Body of pancreas (tissue), 4 donors: ENCODE data around the gene NCOR2. TPM values are rescaled to one million over a fixed set of nuclear protein-coding genes. Genes with fewer than 3 reads are reported as not detected.

Experiments
- ATAC-seq: fragments of 150-250 bp; one replicate; pipeline ENCODE4 v1.9.1; 2016
- DNase-seq, 4 donors: peaks; one replicate each; pipeline ENCODE4 v3.0.0-alpha.2; 2019
- H3K27ac ChIP-seq, 4 donors: fragments of 200-600 bp; sonication (generic); 1 replicate in 3 of 4; 2 replicates in 1 of 4; pipeline versions ENCODE4 v1.5.1 to v1.6.1; 2016 to 2019; ENCODE audit warnings: mild to moderate bottlenecking in 1 of 4, mixed read lengths in 1 of 4, moderate library complexity in 1 of 4
- H3K27me3 ChIP-seq, 2 donors: fragments of 200-600 bp; sonication (generic); one replicate each; pipeline ENCODE4 v1.6.0; 2016; ENCODE audit warnings: mild to moderate bottlenecking in 1 of 2
- H3K36me3 ChIP-seq, 2 donors: fragments of 200-600 bp; sonication (generic); replicated peaks in 1 of 2; 2 replicates each; pipeline ENCODE4 v1.5.1; 2016; ENCODE audit warnings: low read depth in 2 of 2; ENCODE audit not compliant: insufficient read depth in 1 of 2
- H3K4me1 ChIP-seq: fragments of 200-600 bp; sonication (generic); one replicate; pipeline ENCODE4 v1.6.0; 2016
- H3K4me3 ChIP-seq, 2 donors: fragments of 200-600 bp; sonication (generic); 1 replicate in 1 of 2; 2 replicates in 1 of 2; pipeline ENCODE4 v1.5.1; 2016 to 2019
- H3K9me3 ChIP-seq, 3 donors: fragments of 200-600 bp; sonication (generic); 1 replicate in 2 of 3; 2 replicates in 1 of 3; pipeline ENCODE4 v1.5.1; 2016
- POLR2A ChIP-seq, 3 donors: fragments of 450-650 bp; IDR thresholded peaks; one replicate each; pipeline ENCODE4 v1.6.1; 2016; ENCODE audit warnings: antibody characterized with exemption in 3 of 3, mild to moderate bottlenecking in 2 of 3
- WGBS, 2 donors: methylation state at CpG; one replicate each; pipeline ENCODE4 v1.1.5; 2017; 5-methylcytosine and 5-hydroxymethylcytosine counted together
- intact Hi-C: fragments of 100-400 bp; cut with DNase I; formaldehyde crosslinking; loops from one replicate; pipeline ENCODE4 v1.15.1; 2023
- total RNA-seq, 2 donors: library from RNA; depleted of rRNA; stranded (reverse); fragments of >200 nt; gene quantifications; one replicate each; pipeline ENCODE4 v1.1.0, GENCODE V29; 2016
- TF ChIP-seq, protein P1 (sequence below), 7 experiments: fragments of 450-650 bp in 4 of 7; fragments of 200-600 bp in 3 of 7; sonication (generic) in 3 of 7; IDR thresholded peaks; one replicate each; pipeline ENCODE4 v1.5.1; 2016 to 2019; ENCODE audit warnings: antibody characterized with exemption in 7 of 7

Gene NCOR2
- total RNA-seq, 2 donors from 2014 or later = 53.7 to 397 TPM

DNA sequence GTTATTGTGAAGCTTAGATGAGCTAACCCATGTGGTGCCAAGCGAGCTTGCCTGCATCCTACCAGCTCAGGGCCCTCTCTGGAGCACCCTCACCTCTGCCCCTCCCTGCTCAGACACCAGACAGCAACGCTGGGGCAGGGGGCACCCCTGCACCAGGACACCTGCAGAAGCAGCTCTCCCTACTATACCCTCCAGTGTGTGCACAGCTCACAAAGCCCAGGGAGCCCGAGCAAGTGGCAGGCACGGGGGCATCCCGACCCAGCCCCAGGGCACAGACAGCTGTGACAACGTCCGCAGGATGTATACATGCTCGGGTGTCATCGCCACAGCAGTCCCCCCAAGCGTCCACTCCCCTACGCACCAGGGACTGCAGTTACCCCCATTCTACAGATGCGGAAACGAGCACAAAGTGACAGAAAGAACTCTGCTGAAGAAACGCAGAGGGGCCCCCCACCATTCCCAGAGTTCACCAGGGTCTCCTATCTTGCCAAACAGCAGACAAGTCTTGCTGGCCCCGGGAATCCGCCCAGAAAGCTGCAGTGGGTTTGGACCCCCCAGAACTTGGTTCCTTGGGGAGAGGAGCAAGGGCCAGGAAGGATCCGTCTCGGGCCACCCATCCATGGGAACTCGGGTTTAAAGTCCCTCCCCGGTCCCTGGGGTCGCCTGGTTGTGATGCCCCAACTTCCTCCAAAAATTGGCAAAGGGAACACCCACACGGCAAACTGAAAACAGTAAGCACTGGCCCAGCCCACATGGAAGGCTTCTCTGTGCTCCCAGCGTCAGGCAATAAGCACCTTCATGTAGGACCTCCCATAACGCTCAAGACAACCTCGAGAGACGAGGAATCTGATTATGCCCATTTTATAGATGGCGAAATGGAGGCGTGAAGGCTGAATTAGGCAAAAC is 12.0 kb downstream of the NCOR2 start:
- peaks cover 47% of the 10 kb centered on the region for H3K4me1 ChIP-seq
- H3K27me3 ChIP-seq = no peaks in the 10 kb centered on the region
- TF ChIP-seq, protein P1, sequence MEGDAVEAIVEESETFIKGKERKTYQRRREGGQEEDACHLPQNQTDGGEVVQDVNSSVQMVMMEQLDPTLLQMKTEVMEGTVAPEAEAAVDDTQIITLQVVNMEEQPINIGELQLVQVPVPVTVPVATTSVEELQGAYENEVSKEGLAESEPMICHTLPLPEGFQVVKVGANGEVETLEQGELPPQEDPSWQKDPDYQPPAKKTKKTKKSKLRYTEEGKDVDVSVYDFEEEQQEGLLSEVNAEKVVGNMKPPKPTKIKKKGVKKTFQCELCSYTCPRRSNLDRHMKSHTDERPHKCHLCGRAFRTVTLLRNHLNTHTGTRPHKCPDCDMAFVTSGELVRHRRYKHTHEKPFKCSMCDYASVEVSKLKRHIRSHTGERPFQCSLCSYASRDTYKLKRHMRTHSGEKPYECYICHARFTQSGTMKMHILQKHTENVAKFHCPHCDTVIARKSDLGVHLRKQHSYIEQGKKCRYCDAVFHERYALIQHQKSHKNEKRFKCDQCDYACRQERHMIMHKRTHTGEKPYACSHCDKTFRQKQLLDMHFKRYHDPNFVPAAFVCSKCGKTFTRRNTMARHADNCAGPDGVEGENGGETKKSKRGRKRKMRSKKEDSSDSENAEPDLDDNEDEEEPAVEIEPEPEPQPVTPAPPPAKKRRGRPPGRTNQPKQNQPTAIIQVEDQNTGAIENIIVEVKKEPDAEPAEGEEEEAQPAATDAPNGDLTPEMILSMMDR (IDR thresholded peaks at IDR 0.05) = no peak
- TF ChIP-seq POLR2A (IDR thresholded peaks at IDR 0.05) = no peak
- intact Hi-C loops = no loop called here
- DNase-seq (no peak), ATAC-seq (no peak)
- H3K27ac ChIP-seq = no peak overlapping the region
- no peaks in the 10 kb centered on the region for H3K36me3 ChIP-seq
- no peaks in the 10 kb centered on the region for H3K9me3 ChIP-seq
- WGBS, 2 donors = 81 to 86% methylated on average over 26 to 27 of the region's 28 CpGs
- H3K4me3 ChIP-seq = no peak overlapping the region

DNA sequence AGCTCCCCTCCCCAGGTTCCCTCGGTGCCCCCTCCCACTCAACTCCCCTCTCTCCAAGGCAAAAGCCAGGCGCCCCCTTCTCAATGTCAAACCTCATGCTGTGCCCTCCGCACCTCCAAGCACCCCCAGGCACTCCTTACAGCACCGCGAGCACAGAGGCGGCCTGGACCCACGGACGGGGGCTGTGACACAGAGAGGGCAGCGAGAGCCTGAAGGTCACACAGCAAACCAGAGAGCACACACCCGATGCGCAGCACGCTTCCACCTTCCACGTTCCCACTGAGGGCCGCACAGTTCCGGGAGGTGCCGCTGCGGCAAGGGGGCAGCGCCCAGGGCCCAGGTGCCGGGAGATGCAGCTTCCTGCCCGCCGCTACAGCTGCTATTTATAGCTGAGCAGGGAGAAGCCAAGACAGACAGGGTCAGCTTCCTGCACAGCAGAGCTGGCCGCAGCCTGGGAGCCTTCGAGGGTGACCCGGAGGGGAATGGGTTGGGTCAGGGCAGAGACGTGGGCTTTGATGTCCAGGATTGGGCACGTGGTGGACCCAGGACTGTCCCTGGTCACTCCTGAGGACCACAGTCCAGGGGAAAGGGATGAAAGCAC is 12.9 kb downstream of the NCOR2 start:
- 72 to 85% methylated on average over 4 to 26 of the region's 26 CpGs for WGBS, 2 donors
- Histone ChIP-seq H3K4me1 (peaks cover 54% of the 10 kb centered on the region), H3K27ac (no peak overlapping the region), H3K36me3 (no peaks in the 10 kb centered on the region), H3K9me3 (no peaks in the 10 kb centered on the region), H3K27me3 (no peaks in the 10 kb centered on the region), H3K4me3 (no peak overlapping the region)
- DNase-seq = no peak
- ATAC-seq = no peak
- intact Hi-C loops = no loop called here
- TF ChIP-seq, protein P1 (IDR thresholded peaks at IDR 0.05) = no peak
- no peak for TF ChIP-seq POLR2A (IDR thresholded peaks at IDR 0.05)

DNA sequence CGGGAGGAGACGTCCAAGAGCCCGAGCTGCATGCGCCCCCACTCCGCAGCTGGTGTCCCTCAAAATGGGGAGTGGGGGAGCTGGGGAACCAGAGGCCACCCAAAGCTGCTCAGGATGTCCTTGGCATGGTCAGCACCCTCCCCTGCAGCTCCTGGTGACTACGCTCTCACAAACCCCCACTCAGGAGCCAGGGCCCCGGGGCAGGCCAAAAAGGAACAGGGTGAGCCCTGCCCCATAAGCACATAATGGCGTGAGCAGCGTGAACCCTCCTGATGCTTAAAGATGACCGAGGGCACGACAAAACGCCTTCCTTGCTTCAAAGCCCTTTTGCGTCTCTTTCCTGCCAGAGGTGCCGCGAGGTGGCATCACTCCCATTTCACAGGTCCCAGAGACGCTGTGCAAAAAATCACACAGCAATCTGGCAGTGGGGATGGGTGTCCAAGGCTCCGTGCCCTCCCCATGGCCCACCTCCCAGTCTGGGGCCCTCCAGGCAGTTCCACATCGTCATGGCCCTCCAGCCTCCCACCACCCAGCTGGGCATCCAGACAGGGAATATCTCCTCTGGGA is 13.5 kb downstream of the NCOR2 start:
- TF ChIP-seq, protein P1 (IDR thresholded peaks at IDR 0.05) = no peak
- no peak for TF ChIP-seq POLR2A (IDR thresholded peaks at IDR 0.05)
- Histone ChIP-seq H3K27ac (no peak overlapping the region), H3K4me3 (no peak overlapping the region), H3K27me3 (no peaks in the 10 kb centered on the region), H3K36me3 (no peaks in the 10 kb centered on the region), H3K9me3 (no peaks in the 10 kb centered on the region), H3K4me1 (peaks cover 60% of the 10 kb centered on the region)
- WGBS, 2 donors = 84 to 97% methylated on average over 6 to 18 of the region's 18 CpGs
- intact Hi-C loops = no loop called here
- no peak for ATAC-seq
- no peak for DNase-seq

DNA sequence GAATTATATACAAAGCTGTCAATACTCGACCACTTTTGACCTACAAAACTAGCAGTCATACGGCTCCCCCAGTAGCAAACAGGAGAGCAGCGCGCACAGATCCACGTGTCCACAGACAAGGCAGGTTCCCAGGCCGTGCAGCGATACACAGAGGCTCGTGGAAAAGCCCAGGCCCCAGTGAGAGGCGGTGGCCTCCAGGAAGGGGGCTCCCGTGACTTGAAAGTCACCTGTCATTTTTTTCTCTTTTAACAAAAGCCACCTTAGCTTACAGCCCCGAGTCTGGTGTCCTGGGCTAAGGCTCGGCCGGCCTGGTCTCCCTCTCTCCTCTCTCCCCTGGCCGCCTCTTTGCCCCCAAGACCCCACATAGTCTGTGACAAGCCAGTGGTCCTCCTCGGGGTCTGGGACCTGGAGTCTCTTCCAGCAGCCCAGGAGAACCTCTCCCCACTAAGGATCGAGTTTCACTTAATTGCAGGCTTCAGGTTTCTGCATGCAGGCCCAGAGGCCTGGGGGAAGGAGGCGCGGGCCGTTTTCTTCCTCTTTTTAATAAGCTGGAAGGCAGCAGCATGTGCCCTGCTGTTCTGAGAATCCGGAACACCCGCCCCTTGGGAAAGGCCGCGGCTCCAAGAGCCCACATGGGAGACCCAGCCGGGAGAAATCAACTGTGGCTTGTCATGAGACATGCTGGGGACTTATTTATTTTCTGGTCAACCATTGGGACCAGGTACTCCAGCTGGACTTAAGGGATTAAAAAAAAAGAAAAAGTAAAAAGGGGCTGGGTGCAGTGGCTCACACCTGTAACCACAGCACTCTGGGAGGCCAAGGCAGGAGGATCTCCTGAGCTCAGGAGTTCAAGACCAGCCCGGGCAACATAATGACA is 15.9 kb downstream of the NCOR2 start:
- Histone ChIP-seq H3K4me1 (peaks cover 55% of the 10 kb centered on the region), H3K36me3 (no peaks in the 10 kb centered on the region), H3K4me3 (no peak overlapping the region), H3K27ac (peak overlapping the region in 3 of 4 donors; percentile 59 to 82 (median 72)), H3K27me3 (no peaks in the 10 kb centered on the region), H3K9me3 (no peaks in the 10 kb centered on the region)
- WGBS, 2 donors = 47 to 68% methylated on average over 25 of the region's 25 CpGs
- peak in 1 of 4 donors; percentile 58 for DNase-seq
- intact Hi-C loops = no loop called here
- ATAC-seq = no peak
- TF ChIP-seq POLR2A (IDR thresholded peaks at IDR 0.05) = no peak
- TF ChIP-seq, protein P1 (IDR thresholded peaks at IDR 0.05) = no peak
